Measurements from ENCODE around the gene ARHGAP44.
A peak's percentile ranks its signal among the peaks of the same experiment; 100 is the strongest.

The ARHGAP44 gene

DNA sequence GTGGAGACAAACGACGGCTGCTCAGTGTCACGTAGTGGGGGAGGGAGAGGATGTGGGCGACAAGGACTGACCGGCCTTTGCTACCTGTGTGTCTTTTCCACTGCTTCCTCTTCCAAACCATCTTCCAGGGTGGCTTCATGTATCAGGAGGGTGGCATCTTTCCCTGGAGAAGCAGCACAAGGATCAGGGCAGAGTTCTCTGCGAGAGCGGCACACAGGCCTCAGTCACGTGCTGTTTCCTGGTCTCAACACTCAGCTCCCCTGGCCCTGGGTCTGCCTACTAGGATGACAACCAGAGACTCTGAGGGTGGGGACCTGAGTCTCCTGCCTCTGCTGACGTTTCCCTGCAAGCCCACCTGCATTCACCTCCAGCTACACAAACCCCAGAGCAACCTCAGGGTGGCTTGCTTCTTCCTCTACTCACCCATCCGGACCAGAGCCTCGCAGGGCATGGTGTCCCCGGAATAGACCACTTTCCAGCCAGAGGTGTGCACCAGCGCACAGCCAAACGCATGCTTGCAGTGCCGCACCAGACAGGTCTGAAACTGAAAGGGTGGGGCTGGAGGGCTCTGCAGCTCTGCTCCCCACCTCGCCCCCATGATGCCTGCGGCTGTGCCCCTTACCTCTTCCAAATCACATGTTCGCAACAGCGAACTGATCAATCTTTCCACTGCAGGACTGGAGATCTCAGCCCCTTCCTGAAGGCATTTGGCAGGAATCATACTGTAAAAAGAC lies 205.2 kb downstream of the ARHGAP44 start:
- DNase-seq (ENCODE audit: low read depth) = no peak

DNA sequence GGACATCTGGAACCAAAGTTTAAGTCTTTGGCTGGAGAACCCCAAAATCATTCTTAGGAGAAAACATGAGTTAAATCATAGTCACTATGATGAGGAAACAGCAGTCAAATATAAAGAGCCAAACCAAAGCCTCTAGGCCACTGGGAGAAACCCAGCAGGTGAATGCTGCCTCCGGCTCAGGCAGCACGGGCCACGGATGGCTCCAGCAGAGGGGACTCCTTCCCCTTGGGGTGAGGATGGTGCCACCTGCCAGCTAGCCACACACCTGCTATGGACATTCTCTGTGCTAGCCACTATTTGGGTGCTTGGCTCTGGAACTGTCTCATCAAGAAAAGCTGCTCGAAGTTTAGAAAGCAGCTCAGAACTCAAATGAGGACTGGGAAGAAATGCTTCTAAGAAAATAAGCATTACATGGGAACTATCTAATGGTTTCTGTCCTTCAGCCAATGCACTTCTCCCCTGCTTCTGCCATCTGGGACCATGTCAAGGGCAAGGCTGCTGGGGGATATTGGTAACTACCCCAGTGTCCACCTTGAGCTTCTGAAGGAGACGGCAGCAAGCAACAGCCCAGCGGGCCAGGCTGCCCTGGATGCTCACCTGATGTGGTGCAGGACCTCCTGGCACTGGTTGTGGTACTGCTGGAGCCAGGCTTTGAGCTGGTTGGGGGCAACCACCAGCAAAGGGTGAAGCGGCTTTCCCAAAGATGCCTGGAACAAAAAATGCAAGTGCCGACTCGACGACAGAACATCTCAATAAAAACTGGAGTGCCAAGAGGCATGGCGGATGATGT lies 206.0 kb downstream of the ARHGAP44 start:
- no peak for DNase-seq (ENCODE audit: low read depth)

DNA sequence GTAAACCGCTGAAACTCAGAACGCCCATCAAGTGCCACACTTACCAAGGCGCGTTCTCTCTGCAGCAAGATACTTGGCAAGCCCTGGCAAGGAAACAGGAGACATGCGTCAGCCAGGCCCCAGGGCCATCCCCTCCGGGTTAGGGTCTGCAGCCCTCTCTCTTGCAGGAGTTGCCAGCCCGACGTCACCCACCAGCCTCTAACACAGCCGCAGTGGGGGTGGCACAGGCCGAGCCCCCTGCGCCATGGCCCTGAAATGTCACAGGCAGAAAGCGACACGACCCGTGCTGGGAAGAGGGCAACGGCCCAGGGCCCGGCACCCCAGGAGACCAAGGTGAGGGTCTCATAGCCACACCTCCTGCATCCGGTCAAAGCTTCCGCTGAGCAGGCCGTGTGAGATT lies 206.6 kb downstream of the ARHGAP44 start:
- no peak for DNase-seq (ENCODE audit: low read depth)

DNA sequence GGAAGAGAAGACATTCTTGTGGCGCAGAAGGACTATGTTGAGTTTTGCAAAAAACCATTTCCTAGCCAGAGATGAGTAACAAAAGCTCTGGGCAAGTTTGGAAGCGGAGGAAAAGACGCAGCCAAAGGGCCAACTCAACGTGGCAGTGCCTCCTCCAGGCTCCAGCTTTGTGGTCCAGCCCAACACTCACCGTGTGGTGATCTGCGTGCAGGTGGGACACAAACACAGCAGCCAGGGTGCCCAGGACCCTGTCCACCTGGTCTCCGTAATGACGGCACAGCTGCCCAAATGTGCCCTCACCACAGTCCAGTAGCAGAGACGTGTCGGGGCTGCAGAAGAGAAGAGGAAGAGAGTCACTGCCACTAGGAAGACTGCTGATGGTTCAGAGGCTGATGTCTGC lies 207.1 kb downstream of the ARHGAP44 start:
- DNase-seq (ENCODE audit: low read depth) = no peak

DNA sequence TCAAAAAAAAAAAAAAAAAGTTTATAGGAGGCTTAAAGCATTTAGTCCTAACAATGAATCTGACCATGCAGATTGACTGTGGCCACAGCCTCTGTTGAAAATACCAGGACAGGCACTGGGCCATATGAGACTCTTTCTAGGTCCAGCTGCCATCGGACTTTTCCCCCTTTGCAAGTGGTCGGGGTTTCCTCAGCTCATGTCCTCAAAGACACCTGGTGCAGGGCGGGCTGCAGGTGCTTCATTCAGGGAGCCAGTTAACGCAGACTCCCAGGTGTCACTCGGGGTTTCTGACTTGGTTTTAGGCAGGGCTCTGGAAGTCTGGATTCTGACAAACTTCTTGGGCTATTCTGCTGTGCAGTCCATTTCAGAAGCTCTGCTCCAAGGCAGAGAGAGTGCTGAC lies 207.6 kb downstream of the ARHGAP44 start:
- no peak for DNase-seq (ENCODE audit: low read depth)

DNA sequence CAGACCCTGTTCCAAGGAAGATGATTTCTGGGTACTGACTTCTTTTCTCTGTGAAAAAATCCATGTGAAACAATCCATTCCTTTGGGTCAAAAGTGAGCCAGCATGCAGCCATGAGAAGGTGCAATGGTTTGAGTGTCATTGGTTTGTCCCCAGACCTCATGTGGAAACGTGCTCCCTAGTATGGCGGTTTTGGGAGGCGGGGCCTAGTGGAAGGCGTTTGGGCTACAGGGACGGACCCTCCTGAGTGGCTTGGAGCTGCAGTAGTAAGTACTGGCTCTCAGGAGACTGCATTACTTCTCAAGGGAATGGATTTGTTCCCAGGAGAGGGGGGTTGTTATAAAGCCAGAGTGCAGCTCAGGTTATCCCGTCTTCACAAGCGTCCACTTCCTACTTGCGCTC lies 209.2 kb downstream of the ARHGAP44 start:
- no peak for DNase-seq (ENCODE audit: low read depth)

DNA sequence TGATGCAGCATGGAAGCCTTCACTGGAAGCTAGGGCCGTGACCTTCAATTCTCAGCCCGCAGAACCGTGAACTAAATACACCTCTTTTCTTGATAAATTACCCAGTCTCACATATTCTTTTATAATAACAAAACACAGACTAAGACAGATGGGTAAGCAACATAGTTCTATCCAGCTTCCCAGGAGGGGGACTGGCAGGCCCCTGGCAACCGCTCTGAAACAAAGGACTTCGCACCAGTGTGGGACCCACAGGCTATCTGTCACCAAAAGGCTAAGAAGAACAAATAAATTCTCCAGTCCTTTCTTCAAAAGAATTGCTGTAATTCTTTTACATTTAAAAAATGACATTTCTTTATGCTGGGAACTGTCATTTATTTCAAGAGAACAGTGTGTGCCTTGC lies 209.6 kb downstream of the ARHGAP44 start:
- no peak for DNase-seq (ENCODE audit: low read depth)

DNA sequence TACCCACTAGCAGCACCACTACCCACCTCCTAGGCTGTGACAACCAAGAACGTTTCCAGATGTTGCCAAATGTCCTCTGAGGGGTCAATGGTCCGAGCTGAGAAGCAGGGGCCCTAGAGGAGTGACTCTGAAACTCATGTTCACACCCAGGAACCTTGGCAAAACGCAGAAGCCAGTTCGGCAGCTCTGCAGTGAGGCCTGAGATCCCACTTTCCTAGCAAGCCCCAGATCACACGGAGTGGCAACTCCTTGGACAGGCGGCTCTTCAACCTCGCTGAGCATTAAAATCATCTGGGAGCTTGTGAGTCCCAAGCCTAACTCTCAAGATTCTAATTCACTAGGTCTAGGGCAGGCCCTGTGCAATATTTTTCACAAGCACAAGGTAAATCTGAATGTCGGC lies 211.3 kb downstream of the ARHGAP44 start:
- no peak for DNase-seq (ENCODE audit: low read depth)

DNA sequence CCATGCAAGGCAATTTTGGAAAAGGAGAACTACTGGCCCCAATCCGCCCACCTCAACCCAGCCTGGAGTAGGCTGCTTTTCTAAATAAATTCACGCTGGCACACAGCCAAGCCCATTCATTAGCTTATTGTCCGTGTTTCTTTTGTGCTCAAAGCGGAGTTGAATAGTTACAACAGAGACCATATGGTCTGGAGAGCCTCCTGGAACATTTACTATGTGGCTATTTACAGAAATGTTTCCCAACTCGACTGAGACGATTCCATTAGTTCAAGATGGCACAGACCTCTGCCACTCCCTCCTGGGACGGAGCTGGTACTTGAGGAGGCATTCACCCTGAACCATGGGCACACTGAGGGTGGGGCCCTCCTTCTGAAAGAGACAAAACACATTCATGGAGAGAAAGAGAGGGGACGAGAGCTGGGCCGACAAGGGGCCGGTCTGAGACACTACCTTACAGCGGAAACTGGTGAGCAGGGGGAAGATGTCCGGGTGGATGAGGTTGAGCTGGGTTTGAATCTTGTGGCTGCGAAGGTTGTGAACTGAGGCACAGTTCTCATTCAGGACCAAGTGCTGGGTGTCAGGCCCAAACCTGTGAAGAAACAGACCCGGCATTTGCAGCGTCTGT lies 212.8 kb downstream of the ARHGAP44 start:
- no peak for DNase-seq (ENCODE audit: low read depth)

DNA sequence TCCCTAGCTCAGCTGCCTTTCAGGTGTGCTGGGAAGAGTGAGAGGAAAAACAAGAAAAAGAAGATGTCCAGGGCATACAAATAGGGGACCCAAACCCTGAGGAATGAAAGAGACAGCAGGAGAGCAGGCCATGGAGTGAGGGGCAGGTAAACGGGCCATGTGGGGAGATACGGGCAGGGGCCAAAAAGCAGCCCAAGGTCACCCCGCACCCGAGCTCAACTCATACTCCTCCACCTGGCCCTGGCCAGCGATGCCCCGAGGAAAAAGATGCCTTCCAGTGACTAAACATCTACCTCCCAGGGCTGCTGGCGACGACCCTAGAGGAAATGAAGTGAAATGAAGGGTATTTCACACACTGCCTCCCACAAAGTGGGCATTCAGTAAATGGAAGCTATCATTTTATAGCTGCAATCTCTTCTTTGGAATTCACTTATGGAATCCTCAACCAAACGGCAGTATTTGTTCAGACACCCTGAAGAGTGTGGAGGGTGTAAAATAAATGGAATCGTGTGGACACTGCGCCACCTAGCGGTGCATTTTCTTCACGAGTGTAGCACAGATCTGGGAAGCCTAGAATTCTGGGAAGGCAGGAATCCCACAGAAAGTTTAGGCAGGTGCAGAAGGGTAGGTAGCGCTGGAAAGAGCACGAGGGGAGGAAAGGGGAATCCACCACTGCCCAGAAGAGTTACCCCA lies 213.6 kb downstream of the ARHGAP44 start:
- peak; percentile 20 for DNase-seq (ENCODE audit: low read depth)

DNA sequence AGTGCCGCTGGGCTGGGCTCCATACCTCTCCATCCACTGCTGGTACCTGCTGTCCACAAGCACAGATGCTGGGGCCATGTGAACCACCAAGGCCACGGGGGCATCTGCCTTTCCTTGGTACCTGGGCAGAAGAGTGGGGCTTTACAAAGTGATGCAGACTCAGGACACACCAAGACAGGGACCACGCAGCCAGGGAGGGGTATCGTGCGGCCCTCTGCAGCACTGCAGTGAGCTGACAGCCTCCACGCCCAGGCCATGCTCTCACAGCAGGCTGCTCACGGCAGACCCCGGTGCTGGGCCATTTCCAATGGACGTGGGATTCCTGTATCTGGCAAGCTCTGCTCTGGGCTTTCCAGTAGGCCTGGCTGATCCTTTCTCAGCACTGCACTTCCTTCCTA lies 214.2 kb downstream of the ARHGAP44 start:
- no peak for DNase-seq (ENCODE audit: low read depth)

DNA sequence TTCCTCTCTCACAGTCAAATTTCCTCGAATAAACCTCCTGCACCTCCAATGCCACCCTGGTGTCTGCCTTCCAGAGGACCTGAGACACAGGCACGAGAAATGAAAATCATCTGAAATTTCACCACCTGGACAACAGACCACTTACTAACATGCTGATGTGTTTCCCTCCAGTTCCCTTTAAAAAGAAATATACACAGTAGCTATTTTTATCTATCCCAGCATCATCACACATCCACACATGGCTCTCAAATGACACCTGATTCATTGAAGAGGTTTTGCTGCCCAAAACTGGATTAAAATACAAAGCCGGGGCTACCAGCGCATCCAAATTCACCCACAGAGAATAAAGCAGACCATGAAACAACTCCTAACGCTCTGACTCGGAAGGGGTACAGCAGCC lies 214.6 kb downstream of the ARHGAP44 start:
- DNase-seq (ENCODE audit: low read depth) = no peak

DNA sequence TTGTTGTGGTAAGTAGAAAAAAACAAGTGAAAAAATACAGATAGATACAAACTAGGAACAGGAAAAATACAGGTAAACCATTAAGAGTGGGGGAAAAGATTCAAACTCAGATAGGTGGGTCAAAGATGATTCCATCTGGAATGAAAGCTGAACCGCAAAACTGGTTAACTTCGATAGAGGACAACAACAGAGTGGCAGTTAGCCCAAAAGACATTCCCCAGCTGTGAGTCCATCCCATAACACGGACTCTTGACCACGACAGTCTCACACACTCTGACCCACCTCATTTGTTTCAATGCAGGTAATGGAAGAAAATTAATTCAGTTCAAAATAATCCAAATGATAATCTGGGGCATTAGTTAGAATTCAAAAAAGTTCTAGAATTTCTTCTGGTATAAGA lies 215.0 kb downstream of the ARHGAP44 start:
- DNase-seq (ENCODE audit: low read depth) = no peak

DNA sequence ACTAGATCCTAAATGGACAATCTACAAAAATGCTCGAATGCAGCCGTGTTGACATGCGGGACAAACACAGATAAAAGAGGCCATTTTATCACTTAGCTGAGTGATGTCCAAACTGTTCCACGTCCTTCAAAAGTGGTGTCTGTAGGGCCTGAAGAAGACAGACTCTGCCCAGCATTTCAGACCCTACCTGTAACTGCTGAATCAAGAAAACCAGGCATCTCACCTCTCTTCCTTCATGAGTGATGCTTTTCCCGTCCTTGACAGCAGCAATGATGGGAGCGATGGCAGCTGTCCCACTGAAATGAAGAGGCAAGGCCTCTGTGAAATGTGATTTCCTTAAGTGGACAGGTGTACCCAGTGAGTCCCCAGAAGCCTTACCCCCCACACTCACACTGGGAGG lies 216.2 kb downstream of the ARHGAP44 start:
- no peak for DNase-seq (ENCODE audit: low read depth)

DNA sequence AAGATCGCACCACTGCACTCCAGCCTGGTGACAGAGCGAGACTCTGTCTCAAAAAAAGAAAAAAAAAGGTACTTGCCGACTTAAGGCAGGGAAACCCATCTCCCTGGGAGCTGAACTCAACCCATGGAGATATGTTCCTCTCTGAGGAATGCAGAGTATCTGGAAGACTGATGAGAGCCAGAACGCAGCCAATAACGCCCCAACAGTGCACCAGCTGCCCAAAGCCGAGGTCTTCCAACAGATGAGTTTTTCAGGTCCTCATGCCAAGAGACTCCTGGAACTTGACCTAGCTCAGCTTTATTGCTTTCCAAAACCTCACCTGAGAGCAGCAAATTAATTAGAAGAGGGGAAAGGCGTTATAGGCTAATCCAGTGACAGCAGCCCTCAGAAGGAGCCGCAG lies 219.2 kb downstream of the ARHGAP44 start:
- no peak for DNase-seq (ENCODE audit: low read depth)

DNA sequence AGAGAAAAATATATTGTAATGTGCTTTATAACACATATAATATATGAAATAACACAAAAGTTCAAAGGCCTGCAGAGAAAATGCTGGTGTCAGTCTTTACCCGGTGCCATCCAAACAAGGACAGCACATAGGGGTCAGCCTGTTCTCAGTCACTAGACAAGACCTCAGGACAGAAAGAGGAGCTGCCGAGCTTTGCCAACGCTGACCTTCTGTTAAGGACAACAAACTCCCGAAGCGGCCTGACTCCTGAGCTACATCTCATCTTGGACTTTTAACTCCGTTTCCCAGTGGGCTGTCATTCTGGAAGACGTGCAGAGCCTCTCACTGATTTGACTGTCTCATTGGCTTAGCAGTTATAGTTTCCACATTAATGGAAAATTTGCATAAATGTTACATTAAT lies 221.7 kb downstream of the ARHGAP44 start:
- no peak for DNase-seq (ENCODE audit: low read depth)

DNA sequence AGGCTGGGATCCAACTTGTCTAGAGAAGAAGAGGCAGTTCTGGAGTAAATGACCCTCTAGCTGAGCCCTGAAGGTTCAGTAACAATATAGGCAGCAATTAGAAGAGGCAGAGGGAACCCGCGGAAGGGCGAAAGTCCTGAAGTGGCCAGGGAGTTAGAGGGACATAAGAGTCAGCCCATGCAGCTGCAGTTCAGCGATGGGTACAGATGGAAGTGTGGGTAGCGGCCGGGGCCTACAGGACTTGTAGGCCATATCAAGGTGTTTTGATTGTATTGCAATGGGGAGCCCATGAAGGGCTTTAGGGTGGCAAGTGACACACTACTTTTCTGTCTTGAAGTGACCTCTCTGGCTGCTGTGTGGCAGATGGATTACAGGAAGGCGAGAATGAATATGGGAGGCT lies 225.5 kb downstream of the ARHGAP44 start:
- DNase-seq (ENCODE audit: low read depth) = no peak

DNA sequence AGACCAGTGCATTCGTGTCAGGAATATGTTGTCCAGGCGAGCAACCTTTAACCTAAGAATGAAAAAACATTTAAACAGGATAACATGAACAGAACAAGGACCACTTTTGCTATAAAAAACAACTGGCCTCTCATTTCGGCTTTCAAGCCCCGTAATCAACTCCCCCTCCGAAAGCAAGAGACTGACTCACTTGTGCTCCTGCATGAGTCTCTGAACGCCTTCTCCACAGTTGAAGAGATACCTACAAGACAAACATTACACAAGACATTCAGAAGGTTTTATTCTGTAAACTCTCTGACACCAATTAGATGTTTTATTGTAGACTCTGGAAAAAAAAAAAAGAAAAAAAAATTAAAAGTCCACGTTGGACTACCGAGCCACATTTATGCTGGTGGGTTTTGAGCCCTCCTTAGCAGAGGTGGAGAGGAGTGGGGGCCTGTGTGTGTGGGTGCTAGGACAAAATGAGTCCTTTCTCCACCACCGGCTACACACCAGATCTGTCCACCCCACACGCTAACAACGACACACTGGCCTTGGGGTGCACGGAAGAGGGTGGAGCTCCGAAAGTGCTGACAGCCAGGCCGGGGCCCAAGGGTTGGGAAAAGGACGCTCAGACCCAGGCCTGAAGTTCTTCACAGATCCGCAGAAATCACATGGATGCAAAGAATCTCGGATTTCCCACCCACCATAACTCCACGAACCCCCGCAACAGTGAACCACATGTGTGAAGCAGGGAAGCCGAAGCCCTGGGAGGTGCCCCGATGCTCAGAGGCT lies 227.8 kb downstream of the ARHGAP44 start:
- DNase-seq (ENCODE audit: low read depth) = no peak

DNA sequence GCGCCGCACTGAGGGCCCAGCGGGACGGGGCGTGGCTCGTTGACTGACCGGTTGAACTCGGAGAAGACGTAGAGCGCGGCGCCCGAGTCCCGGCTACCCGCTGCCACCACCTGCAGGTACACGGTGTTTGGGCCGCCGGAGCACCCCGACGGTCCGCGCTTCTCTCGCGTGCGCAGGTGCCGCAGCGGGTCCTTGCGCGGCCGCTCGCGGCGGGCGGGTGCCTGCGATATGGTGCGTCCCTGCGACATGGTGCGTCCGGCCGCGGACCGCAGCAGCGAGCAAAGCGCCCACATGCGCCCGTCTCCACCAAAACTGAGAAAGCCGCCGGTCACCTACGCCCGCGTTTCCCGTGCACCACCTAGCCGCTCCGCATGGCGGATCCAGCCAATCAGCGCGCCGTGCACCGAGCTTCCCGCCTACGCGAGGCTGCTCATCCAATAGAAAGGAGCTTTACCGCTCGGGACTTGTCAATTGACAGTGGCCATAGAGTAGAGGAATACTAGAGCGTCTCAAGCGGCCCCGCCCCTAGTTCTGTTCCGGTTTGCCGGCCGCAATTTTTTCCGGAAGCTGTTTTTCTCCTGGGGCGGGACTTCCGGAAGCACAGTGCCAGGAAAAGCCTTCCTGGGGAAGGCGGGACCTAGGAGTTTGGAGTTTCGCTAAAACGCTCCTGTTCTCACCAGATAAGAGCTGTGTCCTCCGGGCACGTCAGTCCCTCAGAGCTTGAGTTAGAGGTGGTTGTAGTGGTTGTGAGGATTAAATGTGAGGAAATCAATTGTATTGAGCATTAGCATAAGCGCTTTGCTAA lies 228.6 kb downstream of the ARHGAP44 start, which contains the start of gene ELAC2:
Gene ELAC2, minus strand, starts transcription at position 373 of the 805 bp plus-strand sequence. Its CDS starts 80 bp downstream, at position 293.
- peak; percentile 92 for DNase-seq (ENCODE audit: low read depth)

DNA sequence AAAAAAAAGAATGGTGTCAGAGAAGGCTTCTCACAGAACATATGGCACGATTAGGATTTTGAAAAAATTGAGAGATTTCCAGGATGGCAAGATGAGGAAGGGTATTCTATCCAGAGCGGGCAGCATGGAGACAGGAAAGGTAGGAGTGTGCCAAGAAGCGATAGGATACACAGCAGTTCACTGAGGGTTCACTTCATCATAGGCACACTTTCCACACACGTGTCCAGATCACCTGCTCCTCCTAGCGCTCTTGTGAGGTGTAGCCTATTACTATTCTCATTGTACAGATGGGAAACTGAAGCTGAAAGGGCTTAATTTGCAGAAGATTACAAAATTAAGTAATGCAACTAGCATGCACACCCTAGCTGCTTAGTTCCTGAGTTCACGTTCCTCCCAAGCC lies 234.7 kb downstream of the ARHGAP44 start:
- no peak for DNase-seq (ENCODE audit: low read depth)
